PC-3 (cell line): ENCODE data around the gene ALG5.

ENCODE experiments used
- CTCF ChIP-seq: fragments of 300-600 bp; sonication (generic); conservative IDR thresholded peaks from 2 replicates; pipeline ENCODE4 v1.5.1; 2017; ENCODE audit warnings: antibody characterized with exemption, low read depth, mild to moderate bottlenecking, low read length
- EZH2 ChIP-seq: fragments of 300-600 bp; sonication (generic); IDR thresholded peaks from one replicate; pipeline ENCODE4 v1.6.1; 2017; ENCODE audit warnings: antibody characterized with exemption, mild to moderate bottlenecking, low read length; ENCODE audit not compliant: unreplicated experiment
- EZH2phosphoT487 ChIP-seq: fragments of 300-600 bp; sonication (generic); IDR thresholded peaks from 2 replicates; pipeline ENCODE4 v1.6.1; 2018; ENCODE audit warnings: mild to moderate bottlenecking, antibody characterized with exemption, low read length, borderline replicate concordance

GRCh38 chr13:36959456-36960116 is 39.6 kb downstream of the ALG5 start:
- TF ChIP-seq CTCF = no peak
- no peak for TF ChIP-seq EZH2
- no peak for TF ChIP-seq EZH2phosphoT487
